Measurements from ENCODE around the gene DISP2. TPM values are rescaled to one million over a fixed set of nuclear protein-coding genes. Genes with fewer than 3 reads are reported as not detected.

DISP2 gene
- total and polyA plus RNA-seq, 9 of the 15 experiments (the other 6 are each of a cell fraction or from before 2014, with no cell fraction given): 0.06 to 0.89 (median 0.15) TPM; not detected in 1

GRCh38 chr15:40323239-40323952 is 34.6 kb upstream of the DISP2 start, which contains the start of gene INAFM2 (continued):
- TF ChIP-seq, protein P1, sequence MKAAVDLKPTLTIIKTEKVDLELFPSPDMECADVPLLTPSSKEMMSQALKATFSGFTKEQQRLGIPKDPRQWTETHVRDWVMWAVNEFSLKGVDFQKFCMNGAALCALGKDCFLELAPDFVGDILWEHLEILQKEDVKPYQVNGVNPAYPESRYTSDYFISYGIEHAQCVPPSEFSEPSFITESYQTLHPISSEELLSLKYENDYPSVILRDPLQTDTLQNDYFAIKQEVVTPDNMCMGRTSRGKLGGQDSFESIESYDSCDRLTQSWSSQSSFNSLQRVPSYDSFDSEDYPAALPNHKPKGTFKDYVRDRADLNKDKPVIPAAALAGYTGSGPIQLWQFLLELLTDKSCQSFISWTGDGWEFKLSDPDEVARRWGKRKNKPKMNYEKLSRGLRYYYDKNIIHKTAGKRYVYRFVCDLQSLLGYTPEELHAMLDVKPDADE (conservative IDR thresholded peaks at IDR 0.05; ENCODE audit: control insufficient read depth, low read depth, low read length): peak; percentile 62; the same call in 1 of the 2 replicates
- TF ChIP-seq, protein P2, sequence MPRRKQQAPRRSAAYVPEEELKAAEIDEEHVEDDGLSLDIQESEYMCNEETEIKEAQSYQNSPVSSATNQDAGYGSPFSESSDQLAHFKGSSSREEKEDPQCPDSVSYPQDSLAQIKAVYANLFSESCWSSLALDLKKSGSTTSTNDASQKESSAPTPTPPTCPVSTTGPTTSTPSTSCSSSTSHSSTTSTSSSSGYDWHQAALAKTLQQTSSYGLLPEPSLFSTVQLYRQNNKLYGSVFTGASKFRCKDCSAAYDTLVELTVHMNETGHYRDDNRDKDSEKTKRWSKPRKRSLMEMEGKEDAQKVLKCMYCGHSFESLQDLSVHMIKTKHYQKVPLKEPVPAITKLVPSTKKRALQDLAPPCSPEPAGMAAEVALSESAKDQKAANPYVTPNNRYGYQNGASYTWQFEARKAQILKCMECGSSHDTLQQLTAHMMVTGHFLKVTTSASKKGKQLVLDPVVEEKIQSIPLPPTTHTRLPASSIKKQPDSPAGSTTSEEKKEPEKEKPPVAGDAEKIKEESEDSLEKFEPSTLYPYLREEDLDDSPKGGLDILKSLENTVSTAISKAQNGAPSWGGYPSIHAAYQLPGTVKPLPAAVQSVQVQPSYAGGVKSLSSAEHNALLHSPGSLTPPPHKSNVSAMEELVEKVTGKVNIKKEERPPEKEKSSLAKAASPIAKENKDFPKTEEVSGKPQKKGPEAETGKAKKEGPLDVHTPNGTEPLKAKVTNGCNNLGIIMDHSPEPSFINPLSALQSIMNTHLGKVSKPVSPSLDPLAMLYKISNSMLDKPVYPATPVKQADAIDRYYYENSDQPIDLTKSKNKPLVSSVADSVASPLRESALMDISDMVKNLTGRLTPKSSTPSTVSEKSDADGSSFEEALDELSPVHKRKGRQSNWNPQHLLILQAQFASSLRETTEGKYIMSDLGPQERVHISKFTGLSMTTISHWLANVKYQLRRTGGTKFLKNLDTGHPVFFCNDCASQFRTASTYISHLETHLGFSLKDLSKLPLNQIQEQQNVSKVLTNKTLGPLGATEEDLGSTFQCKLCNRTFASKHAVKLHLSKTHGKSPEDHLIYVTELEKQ (CRISPR knock-in tag; IDR thresholded peaks at IDR 0.05): no peak
- TF ChIP-seq RNF2 (IDR thresholded peaks at IDR 0.05): peak; percentile 96
- TF ChIP-seq BCOR (IDR thresholded peaks at IDR 0.05): peak; percentile 45; the same call in 1 of the 2 replicates
- TF ChIP-seq, protein P3, sequence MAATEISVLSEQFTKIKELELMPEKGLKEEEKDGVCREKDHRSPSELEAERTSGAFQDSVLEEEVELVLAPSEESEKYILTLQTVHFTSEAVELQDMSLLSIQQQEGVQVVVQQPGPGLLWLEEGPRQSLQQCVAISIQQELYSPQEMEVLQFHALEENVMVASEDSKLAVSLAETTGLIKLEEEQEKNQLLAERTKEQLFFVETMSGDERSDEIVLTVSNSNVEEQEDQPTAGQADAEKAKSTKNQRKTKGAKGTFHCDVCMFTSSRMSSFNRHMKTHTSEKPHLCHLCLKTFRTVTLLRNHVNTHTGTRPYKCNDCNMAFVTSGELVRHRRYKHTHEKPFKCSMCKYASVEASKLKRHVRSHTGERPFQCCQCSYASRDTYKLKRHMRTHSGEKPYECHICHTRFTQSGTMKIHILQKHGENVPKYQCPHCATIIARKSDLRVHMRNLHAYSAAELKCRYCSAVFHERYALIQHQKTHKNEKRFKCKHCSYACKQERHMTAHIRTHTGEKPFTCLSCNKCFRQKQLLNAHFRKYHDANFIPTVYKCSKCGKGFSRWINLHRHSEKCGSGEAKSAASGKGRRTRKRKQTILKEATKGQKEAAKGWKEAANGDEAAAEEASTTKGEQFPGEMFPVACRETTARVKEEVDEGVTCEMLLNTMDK (IDR thresholded peaks at IDR 0.05; ENCODE audit: borderline replicate concordance, insufficient read depth, low read depth, low read length, poor library complexity, severe bottlenecking): peak; percentile 97
- TF ChIP-seq, protein P4, sequence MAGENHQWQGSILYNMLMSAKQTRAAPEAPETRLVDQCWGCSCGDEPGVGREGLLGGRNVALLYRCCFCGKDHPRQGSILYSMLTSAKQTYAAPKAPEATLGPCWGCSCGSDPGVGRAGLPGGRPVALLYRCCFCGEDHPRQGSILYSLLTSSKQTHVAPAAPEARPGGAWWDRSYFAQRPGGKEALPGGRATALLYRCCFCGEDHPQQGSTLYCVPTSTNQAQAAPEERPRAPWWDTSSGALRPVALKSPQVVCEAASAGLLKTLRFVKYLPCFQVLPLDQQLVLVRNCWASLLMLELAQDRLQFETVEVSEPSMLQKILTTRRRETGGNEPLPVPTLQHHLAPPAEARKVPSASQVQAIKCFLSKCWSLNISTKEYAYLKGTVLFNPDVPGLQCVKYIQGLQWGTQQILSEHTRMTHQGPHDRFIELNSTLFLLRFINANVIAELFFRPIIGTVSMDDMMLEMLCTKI (IDR thresholded peaks at IDR 0.05; ENCODE audit: partially characterized antibody): no peak
- no peak for TF ChIP-seq CCAR2 (IDR thresholded peaks at IDR 0.05; ENCODE audit: low read depth, low read length)
- TF ChIP-seq ETV6 (IDR thresholded peaks at IDR 0.05; ENCODE audit: borderline replicate concordance in 1 of 2, low read depth in 2 of 2, low read length in 1 of 2): no peak
- peak; percentile 79; the same call in 1 of the 2 replicates for TF ChIP-seq ETV6 (CRISPR knock-in tag; IDR thresholded peaks at IDR 0.05; ENCODE audit: borderline replicate concordance)
- TF ChIP-seq, protein P5, sequence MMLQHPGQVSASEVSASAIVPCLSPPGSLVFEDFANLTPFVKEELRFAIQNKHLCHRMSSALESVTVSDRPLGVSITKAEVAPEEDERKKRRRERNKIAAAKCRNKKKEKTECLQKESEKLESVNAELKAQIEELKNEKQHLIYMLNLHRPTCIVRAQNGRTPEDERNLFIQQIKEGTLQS (IDR thresholded peaks at IDR 0.05): no peak
- TF ChIP-seq, protein P5 (CRISPR knock-in tag; conservative IDR thresholded peaks at IDR 0.05): peak; percentile 60; the same call in 1 of the 2 replicates
- TF ChIP-seq TBP (optimal IDR thresholded peaks at IDR 0.05; ENCODE audit: low read depth, low read length): peak; percentile 50
- no peak for TF ChIP-seq POLR2H (tag; IDR thresholded peaks at IDR 0.05; ENCODE audit: low read depth)
- TF ChIP-seq ZFX (CRISPR knock-in tag; IDR thresholded peaks at IDR 0.05): peak; percentile 55
- TF ChIP-seq ZNF140 (CRISPR knock-in tag; IDR thresholded peaks at IDR 0.05): no peak
- TF ChIP-seq CHD2 (IDR thresholded peaks at IDR 0.05; ENCODE audit: low read depth, low read length): peak; percentile 31; the same call in 1 of the 2 replicates
- TF ChIP-seq RCOR1 (IDR thresholded peaks at IDR 0.05; ENCODE audit: borderline replicate concordance in 1 of 2, low read depth in 2 of 2, low read length in 2 of 2): 0 out of 4 replicates have a peak, but pooled peaks of 1 of the 2 experiments have one; percentile 12

Measured in K562 (cell line).